HG03378 (cell line): ENCODE data around the gene TULP4.
"Not testable (repeated sequence)": the region's sequence is repeated elsewhere in the genome, so short reads cannot be mapped to it uniquely, and the experiment has no call there.

Experiments used
- ATAC-seq: cut with Tn5 transposase; IDR thresholded peaks from one replicate; pipeline ENCODE4 v1.9.1; 2021; ENCODE audit warnings: mild to moderate bottlenecking, moderate library complexity; ENCODE audit not compliant: unreplicated experiment

The TULP4 gene

GRCh38 chr6:158521759-158522158 lies 209.5 kb downstream of the TULP4 start:
- no peak for ATAC-seq

GRCh38 chr6:158522616-158523015 lies 210.4 kb downstream of the TULP4 start:
- no peak for ATAC-seq

DNA sequence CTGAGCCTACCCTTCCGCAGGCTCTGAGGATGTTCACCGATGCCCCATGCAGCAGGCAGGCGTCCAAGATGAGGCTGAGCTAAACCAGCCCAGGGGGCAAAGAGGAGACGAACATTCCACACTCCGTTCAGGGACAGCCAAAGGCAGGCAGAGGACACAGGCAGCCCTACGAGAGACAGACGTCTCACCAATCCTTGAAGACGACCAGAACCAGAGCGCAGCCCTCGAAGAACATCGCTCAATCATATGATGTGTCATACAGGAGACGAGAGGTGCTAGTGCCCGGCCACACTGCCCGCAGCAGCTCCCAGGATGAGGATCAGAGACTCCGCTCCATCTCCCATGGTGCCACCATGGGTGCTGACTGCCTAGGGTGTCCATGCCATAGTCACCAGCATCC lies 212.0 kb downstream of the TULP4 start:
- no peak for ATAC-seq

GRCh38 chr6:158527858-158528257 lies 215.6 kb downstream of the TULP4 start:
- ATAC-seq: not testable (repeated sequence)

DNA sequence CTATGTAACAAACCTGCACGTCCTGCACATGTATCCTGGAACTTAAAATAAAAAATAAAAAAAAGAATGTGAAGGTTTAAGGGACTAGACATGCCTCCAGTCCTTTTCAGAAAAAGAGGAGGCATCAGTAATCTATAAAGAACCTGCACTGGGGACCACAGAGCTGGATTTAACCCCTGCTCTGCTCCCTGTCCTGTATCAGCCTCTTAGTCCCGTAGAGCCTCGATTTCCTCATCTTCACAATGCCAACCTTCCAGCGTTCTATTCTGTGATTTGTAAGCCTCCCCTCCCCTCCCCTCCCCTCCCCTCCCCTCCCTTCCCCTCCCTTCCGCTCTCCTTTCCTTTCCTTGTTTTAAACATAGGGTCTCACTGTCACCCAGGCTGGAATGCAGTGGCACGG lies 216.6 kb downstream of the TULP4 start:
- ATAC-seq: no peak

GRCh38 chr6:158529629-158530028 lies 217.4 kb downstream of the TULP4 start:
- no peak for ATAC-seq

DNA sequence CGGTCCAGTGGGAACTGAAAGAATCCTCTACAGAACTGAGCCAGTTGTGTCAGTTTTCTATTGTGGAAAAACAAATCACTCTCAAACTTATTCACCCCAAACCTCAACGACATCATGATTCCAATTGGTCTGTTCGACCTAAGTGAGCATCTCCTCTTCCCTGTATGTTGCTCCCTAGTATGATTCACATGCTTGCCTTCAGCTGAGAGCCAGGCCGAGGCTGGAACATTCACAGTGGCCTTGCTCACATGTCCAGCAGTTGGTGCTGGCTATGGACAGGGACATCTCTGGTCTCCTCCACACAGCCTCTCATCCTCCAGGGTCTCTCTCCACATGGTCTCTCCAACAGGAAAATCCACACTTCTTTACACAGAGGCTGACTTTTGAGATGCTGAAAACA lies 219.3 kb downstream of the TULP4 start:
- no peak for ATAC-seq

- no peak for ATAC-seq
These were observed 219.7 kb downstream of the TULP4 start for GRCh38 chr6:158531970-158532369.

DNA sequence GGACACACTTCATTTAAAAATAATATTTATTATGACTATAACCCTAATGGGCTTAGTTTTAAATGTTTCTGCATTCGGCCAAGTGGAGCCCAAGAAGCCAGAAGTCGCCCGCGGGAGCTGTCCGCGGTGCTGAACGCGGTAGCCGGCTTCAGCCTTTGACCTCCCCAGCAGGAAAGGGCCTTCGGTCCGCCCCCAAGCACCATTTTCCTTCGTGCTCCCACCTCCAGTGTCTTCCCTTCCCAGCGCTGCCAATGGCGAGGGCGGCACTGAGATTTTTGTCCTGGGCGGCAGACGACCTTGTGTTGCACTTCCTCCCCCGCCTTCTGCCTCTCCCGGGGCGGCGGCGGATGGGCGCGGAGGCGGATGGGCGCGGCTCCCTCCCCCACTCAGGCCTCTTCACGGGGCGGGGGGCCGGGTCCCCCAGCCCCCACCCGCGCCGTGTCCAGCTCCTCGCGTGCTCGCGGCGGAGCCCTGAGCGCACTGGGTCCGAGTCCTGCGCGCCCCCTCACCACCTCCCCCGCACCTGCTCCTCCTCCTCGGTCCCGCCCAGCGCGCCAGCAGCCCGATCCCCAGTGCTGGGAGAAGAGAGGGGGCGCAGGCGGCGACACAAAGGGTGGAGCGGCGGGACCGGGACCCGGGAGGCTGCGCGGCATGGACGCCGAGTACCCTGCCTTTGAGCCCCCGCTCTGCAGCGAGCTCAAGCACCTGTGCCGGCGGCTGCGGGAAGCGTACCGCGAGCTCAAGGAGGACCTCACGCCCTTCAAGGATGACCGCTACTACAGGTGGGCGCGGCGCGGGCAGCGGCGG lies 224.0 kb downstream of the TULP4 start:
- ATAC-seq: no peak

- no peak for ATAC-seq
These were observed 224.9 kb downstream of the TULP4 start for GRCh38 chr6:158536891-158537798.

DNA sequence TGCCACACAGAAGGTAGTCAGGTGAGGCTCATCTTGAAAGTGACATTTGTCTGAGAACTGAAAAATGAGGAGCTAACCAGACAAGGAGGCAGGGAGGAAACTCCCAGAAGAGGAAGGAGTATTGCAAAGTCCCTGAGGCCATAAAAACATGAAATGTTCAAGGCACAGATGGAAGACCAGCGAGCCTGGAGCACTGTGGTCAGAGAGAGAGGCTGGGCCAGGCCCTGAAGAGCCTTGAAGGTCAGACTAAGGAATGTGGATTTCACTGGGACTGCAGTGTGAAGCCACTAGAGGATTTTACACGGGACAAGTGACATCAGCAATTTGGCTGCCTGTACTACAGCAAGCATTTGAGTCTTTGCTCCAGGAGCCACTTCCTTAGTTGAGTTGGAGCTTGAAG lies 226.5 kb downstream of the TULP4 start:
- no peak for ATAC-seq

GRCh38 chr6:158539413-158539812 lies 227.1 kb downstream of the TULP4 start:
- ATAC-seq: no peak

DNA sequence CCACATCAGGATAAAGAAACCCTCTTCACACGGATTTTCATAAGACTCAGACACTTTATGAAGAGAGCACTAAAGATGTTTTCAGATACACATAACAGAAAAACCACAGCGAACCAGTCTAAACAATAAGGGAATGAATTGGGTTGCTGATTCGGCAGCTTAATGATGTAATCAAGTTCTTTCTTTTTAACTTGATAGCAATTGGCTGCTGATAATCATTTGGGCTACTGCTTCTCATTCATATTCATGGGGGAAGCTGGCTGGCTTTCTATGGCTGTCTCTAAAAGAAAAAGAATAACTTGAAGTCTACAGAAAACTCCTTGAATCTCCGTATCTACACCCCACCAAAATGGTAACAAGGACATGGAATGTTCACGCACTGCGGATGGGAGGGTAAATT lies 227.6 kb downstream of the TULP4 start:
- no peak for ATAC-seq

- ATAC-seq: no peak
These were observed 231.4 kb downstream of the TULP4 start for GRCh38 chr6:158543606-158544185.

GRCh38 chr6:158544428-158544827 lies 232.2 kb downstream of the TULP4 start:
- ATAC-seq: no peak

- ATAC-seq: no peak
These were observed 233.0 kb downstream of the TULP4 start for GRCh38 chr6:158545043-158545966.

GRCh38 chr6:158548418-158549161 lies 236.3 kb downstream of the TULP4 start:
- ATAC-seq: no peak

DNA sequence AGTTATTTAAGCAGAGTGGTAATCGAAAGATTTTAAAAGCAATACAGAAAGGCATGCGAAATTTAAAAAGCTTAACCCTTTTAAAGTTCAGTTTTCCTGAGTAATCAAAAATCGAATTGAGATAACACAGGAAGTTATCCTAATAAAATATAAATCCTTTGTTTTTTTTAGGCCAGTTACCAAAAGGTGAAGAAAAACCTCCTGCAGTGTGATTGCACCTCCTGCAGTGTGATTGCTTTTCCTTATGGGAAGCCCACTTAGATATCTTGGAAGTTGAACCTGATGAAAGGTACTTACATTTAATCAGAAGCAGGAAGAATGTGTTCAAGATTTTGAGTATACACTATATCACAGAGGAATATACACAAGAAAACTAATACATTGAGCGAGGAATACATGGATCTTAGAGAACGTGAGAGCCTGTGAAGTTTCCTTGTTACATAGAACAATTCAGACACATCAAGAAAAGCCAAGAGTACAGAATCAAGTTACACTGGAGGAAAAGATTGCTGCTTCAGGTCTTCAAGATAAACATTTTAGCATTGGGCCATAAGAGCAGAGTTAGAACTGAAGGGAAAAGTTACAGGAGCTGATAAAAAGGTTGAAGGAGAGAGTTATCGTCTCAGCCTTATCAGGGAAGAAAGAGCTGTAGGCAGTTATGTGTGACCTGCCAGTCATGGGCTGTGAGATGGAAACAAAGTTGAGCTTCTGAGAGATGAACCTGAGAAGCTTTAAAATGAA lies 240.0 kb downstream of the TULP4 start:
- ATAC-seq: no peak

DNA sequence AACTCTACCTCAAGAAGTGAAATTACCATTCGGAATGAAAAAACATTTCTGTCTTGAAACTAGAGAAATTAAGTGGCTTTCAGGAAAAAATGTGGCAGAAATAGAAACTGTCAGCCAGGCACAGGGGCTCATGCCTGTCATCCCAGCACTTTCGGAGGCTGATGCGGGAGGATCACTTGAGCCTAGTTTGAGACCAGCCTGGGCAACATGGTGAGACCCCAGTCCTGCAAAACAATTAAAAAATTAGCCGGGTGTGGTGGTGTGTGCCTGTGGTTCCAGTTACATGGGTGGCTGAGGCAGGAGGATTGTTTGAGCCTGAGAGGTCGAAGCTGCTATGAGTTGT lies 240.5 kb downstream of the TULP4 start:
- no peak for ATAC-seq
